ENCODE measurements around the gene ALDH1L1.

ALDH1L1 gene

GRCh38 chr3:126191246-126191645 is 10.9 kb upstream of the ALDH1L1 start:
- no peak for DNase-seq

GRCh38 chr3:126187920-126188319 is 7.5 kb upstream of the ALDH1L1 start:
- no peak for DNase-seq

DNA sequence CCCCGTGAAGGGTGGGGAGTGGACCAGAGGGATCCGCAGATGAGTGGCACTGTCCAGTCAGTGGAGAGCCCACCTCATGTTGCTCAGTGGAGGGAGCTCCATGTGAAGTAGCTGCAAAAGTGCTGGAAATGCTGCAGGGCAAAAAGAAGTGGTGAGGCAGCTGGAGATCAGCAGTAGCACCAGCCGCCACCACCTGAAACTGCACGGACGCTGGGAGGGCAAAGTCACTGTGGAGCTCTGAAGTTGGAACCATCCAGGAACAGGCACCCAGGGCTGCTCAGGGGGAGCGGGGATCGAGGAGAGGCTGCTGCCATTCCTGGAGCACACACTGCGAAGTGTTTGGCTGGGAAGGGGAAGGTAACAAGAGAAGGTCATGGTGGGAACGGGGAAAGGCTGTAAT is 6.4 kb upstream of the ALDH1L1 start:
- no peak for DNase-seq

DNA sequence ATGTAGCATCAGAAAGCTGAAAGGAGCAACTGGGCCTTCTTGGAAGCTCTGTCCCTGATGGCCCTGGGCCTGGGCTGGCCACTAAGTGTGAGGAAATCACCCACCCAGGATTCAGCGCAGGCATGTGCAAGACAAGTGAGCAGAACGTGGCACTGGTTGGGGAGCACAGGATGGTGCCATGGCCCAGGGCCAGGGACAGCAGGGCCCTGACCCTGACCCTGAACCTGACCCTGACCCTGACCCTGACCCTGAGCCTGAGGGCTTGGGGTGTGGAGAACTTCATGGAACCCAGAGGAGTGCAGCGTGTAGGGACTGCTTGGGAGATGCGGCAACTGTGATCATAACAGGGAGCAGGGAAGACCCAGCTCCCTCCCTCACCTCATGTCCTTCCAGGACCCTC is 5.9 kb upstream of the ALDH1L1 start:
- no peak for DNase-seq

DNA sequence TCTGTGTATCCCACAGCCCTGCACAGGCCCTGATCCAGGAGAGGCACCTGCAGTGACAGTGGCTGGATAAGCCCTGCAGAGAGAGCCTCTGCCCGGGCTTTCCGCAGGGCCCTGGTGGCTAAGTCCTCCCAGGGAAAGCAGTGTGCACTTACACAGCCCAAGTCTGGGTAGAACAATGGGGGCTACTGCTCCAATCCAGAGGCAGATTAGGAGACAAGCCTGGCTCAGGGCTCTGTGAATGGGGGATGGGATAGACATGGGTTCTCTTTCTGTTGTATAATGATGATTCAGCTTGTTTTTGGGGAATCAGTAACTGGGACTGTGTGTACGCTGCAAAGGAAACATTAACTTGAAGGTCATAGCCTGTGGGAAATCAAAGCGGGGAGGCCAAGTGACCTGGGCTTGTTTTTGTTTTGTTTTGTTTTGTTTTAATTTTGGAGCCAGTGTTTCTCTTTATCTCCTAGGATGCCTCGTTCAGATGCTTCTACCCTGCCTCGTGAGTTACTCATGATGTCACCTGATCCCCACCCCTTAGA is 4.1 kb upstream of the ALDH1L1 start:
- DNase-seq: no peak

DNA sequence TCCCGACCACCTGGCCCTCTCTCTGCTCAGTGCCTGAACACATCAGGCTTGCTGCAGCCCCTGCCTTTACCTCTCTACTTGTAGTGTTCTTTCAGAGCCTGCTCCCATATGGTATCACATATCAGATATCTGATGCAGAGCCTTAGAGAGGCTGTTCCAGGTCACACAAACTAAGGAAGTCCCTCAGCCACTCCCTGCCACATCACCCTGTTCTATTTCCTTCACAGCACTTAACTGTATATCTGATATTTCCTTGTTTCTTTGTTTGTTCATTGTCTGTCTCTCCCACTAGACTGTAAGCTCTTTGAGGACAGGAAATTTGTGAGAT is 976 bp upstream of the ALDH1L1 start:
- no peak for DNase-seq

- DNase-seq: no peak
Measured at GRCh38 chr3:126179825-126180476, 435 bp downstream of the ALDH1L1 start.

GRCh38 chr3:126170073-126170777 is 10.2 kb downstream of the ALDH1L1 start:
- DNase-seq: no peak

- DNase-seq: no peak
Measured at GRCh38 chr3:126167566-126167965, 12.8 kb downstream of the ALDH1L1 start.

- DNase-seq: no peak
Measured at GRCh38 chr3:126166009-126166408, 14.4 kb downstream of the ALDH1L1 start.

GRCh38 chr3:126161309-126161708 is 19.1 kb downstream of the ALDH1L1 start:
- no peak for DNase-seq

DNA sequence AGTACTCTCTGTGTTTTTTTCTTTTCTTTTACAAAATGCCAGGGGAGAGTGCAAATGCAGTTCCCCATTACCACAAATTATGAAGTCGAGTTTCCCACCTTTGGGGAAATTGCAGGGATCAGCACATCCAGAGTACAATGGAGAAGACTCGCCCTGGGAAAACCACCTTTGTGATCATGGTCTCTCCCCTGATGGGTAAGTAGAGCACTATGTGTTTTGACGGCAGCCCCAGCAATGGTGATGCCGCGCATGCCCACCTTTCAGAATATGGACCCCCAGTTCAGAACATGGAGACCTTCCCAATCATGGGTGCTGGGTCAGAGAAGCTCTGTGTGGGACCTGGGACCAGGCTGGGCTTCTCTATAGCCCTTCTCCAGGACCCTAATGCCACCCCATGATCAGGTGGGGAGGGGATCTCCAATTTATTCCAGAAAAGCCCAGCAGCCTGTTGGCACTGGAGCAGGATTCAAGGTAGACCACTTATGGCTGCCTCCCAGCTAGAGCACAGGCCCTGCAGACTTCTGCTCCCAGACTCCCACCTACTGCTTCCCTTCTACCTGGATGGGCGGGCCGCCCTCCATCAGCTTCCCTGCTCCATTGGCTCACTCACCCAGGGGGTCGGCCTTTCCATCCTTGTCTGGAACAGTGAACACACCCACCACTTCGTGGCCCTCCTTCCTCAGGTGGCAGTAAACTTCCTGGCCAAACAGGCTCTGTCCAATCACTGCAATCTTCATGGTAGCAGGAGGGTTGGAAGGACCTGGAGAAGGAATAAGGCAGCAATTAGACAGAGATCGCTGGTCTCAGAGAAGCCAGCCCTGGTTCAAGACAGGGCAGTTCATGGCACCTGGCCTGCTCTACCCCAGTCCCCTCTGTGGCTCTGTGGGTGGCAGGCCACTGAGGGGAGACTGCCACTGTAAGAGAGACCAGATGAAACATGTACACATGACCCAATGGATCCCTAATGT is 19.9 kb downstream of the ALDH1L1 start:
- no peak for DNase-seq

DNA sequence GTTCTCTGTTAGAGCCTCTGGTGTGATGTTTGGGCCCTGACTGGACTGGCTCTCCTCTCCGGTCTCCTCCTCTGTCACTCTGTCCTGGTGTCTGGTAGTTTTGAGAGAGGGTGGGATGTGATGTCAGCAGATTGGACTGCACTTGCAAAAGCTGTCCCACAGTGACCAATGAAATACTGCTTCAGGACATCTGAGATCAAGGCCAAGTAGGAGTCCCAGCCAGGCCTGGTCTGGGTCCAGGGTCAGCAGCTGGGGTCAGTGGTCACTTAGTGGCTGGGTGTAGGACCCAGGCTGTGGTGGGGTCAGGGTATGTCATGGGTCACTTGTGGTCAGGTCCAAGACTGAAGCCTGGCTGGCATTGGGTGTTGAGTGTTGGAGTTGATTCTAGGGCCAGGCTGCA is 20.9 kb downstream of the ALDH1L1 start:
- no peak for DNase-seq

- no peak for DNase-seq
Measured at GRCh38 chr3:126158912-126159454, 21.4 kb downstream of the ALDH1L1 start.

DNA sequence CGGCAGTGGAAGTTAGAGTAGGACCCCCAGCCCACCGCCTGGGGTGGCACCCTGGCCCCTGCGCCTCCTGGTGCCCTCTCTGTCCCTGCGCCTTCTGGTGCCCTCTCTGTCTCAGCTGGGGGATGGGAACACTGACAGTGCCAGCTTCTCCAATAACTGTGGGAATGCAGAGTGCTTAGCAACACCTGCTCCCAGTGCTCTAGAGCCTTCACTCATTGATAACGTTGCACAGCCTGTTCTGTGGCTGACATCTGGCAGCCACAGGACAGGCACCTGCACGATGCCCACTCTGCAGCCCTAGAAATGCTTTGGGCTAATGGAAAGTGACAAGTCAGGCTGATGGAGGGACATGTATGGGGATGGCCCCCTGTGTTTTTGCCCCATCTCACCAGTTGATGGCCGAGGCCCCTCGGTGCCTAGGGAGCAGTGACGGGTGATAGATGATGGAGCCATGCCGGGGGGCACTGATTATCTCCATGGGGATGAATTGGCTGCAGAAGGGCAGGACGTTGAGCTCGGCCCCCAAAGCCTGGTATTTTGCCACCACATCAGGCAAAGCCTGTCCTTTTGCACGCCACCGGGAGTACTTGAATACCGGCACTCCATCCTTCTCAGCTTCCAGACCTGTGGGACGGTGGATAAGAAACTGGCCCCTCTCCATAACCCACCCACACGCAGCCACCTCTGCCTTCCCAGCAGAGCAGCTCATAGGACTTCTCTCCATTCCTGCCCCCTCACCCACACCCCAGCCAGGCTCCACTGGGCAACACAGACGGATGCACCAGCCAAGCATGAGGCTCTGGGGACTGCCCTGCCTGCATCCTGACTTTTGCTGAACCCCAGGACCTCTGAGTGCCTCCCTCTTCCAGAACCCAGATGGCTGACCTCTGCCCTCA is 22.1 kb downstream of the ALDH1L1 start:
- DNase-seq: no peak

GRCh38 chr3:126157083-126157768 is 23.2 kb downstream of the ALDH1L1 start:
- no peak for DNase-seq

DNA sequence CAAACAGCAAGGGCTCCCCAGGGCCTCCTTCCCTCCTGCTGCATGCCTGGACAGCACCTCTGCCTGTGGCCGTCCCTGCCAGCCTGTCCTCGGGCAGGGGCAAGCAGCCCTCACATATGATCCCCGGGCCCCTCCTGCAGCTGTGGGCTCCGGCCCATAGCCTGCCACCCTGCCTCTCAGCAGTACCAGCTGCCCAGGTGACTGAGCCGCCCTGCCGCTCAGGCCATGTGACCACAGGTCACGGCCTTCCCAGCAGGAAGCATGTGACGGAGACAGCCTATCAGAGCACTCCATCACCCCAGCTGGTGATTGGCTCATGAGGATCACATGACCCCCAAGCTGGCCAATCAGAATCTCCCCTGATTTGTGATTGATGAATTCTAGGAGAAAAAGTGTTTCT is 23.9 kb downstream of the ALDH1L1 start:
- DNase-seq: no peak

GRCh38 chr3:126155819-126156218 is 24.6 kb downstream of the ALDH1L1 start:
- no peak for DNase-seq

DNA sequence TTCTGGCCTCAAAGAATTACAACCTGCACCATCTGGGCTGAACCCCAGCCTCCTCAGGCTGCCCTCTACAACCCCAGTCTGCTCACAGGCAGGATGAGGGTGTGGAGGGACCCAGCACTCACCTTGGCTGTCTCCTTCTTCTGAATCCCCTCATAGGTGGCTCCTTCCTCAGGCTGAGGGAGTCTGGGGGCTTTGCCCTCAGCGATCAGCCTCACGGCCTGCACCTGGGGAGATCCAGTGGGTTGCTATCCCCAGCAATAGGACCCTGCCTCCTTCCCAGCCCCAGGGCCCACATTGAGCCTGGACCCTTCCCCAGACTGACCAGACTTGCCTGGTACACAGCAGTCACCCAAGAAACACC is 25.1 kb downstream of the ALDH1L1 start:
- no peak for DNase-seq

DNA sequence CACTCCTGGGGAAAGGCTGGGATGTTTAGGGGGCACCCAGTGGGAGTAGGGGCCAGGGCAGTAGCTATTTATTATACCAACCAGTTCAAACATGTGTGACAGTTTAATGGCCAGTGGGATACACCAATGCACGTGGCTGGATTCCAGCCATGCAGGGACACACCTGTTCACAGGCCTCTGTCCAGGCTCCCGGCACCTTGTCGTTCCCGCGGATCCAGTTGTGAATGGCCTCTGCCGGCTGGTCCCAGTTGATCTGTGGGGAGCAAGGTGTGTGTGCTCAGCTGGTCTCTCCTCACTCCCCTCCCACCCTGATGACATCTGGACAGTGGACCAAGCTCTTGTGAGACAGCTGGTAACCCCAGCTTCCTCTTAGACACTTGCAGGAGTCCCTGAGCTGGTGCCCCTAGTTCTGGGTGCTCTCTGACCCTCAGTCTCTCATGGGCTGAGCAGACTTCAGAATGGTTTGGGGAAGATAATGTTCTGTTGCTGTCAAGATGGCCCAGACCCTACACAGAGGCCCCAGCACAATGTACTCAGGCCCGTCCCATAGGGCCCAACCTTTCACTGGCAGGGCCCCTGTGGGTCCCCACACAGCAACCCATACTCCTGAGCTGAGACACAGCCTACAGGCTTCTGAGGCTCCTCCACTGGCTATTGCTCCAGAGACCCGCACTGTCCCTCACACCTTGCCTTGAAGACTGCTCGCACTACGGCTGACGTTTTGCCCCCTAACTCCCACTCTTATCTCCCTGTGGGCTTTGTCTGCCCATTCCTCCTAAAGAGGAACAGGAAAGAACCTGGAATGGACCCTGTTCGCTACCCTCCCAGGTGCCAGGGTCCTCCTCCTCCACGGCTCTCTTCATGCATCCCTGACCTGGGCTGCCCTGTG is 25.8 kb downstream of the ALDH1L1 start:
- DNase-seq: no peak

Data from AML-193 (cell line).